Activated T-helper 1 cell treated with anti-CD3 and anti-CD28 coated beads, Interleukin-2, amount 50 U/mL, for 16 hours (primary cell): Measurements from ENCODE around the gene HTR2C.
"Not testable (repeated sequence)": the region's sequence is repeated elsewhere in the genome, so short reads cannot be mapped to it uniquely, and the experiment has no call there.

Experiments
- DNase-seq, 2 donors: peaks; one replicate each; pipeline ENCODE4 v3.0.0-alpha.2; 2020; ENCODE audit warnings: low read depth in 1 of 2, low spot score in 1 of 2

HTR2C gene

GRCh38 chrX:114583646-114584374 is at the start of gene HTR2C:
Gene HTR2C (plus strand): TSS chrX:114584086. CDS start chrX:114726937, 142,851 bp downstream.
- no peak for DNase-seq

GRCh38 chrX:114580336-114580735 is 3.5 kb upstream of the HTR2C start:
- DNase-seq: no peak

- no peak for DNase-seq
Measured at GRCh38 chrX:114581528-114582263, 2.2 kb upstream of the HTR2C start.

GRCh38 chrX:114582264-114582632 is 1.6 kb upstream of the HTR2C start:
- DNase-seq: no peak

- DNase-seq: no peak
Measured at GRCh38 chrX:114582698-114583395, 1.0 kb upstream of the HTR2C start.

GRCh38 chrX:114584375-114584943 is 573 bp downstream of the HTR2C start:
- no peak for DNase-seq

GRCh38 chrX:114584983-114585842 is 1.3 kb downstream of the HTR2C start:
- DNase-seq: no peak

- no peak for DNase-seq
Measured at GRCh38 chrX:114591121-114591520, 7.2 kb downstream of the HTR2C start.

- DNase-seq: no peak
Measured at GRCh38 chrX:114599305-114599704, 15.4 kb downstream of the HTR2C start.

- no peak for DNase-seq
Measured at GRCh38 chrX:114599911-114600310, 16.0 kb downstream of the HTR2C start.

- not testable (repeated sequence) for DNase-seq
Measured at GRCh38 chrX:114606619-114607018, 22.7 kb downstream of the HTR2C start.

- DNase-seq: no peak
Measured at GRCh38 chrX:114611018-114611619, 27.2 kb downstream of the HTR2C start.

GRCh38 chrX:114615765-114616164 is 31.9 kb downstream of the HTR2C start:
- DNase-seq: no peak

- no peak for DNase-seq
Measured at GRCh38 chrX:114619874-114620273, 36.0 kb downstream of the HTR2C start.

- no peak for DNase-seq
Measured at GRCh38 chrX:114626323-114626722, 42.4 kb downstream of the HTR2C start.

GRCh38 chrX:114635986-114636385 is 52.1 kb downstream of the HTR2C start:
- DNase-seq: no peak

- no peak for DNase-seq
Measured at GRCh38 chrX:114650351-114650750, 66.5 kb downstream of the HTR2C start.

- DNase-seq: no peak
Measured at GRCh38 chrX:114675365-114675764, 91.5 kb downstream of the HTR2C start.

GRCh38 chrX:114700533-114700932 is 116.6 kb downstream of the HTR2C start:
- DNase-seq: not testable (repeated sequence)

- no peak for DNase-seq
Measured at GRCh38 chrX:114709406-114709805, 125.5 kb downstream of the HTR2C start.
